ENCODE results near the gene AFG3L2. TPM values are rescaled to one million over a fixed set of nuclear protein-coding genes. Genes with fewer than 3 reads are reported as not detected.

AFG3L2 gene
- total and polyA plus RNA-seq, 10 of the 15 experiments (the other 5 are each of a cell fraction or from before 2014, with no cell fraction given) = 21.0 to 72.7 (median 57.7) TPM

- no peak for TF ChIP-seq ASH2L (IDR thresholded peaks at IDR 0.05; ENCODE audit: borderline replicate concordance, low read depth)
- TF ChIP-seq SREBF1 (IDR thresholded peaks at IDR 0.05; ENCODE audit: low read length) = no peak
- no peak for TF ChIP-seq CBX5 (IDR thresholded peaks at IDR 0.05; ENCODE audit: low read depth)
- no peak for TF ChIP-seq SMC3 (IDR thresholded peaks at IDR 0.05; ENCODE audit: borderline replicate concordance, low read length)
- TF ChIP-seq POLR2A (IDR thresholded peaks at IDR 0.05; ENCODE audit: low read depth, low read length) = no peak
- TF ChIP-seq MEF2A (IDR thresholded peaks at IDR 0.05; ENCODE audit: insufficient read depth, low read depth, low read length) = no peak
- no peak for TF ChIP-seq RCOR1 (conservative IDR thresholded peaks at IDR 0.05; ENCODE audit: low read depth, low read length)
- no peak for TF ChIP-seq MEF2B (IDR thresholded peaks at IDR 0.05; ENCODE audit: partially characterized antibody, poor library complexity, severe bottlenecking)
- TF ChIP-seq MYC (IDR thresholded peaks at IDR 0.05; ENCODE audit: insufficient read depth, insufficient read length, insufficient replicate concordance, low read length, severe bottlenecking) = no peak
- TF ChIP-seq EP300 (IDR thresholded peaks at IDR 0.05; ENCODE audit: borderline replicate concordance in 1 of 2, control insufficient read depth in 1 of 2, low read depth in 2 of 2, low read length in 2 of 2) = no peak
- no peak for TF ChIP-seq RELB (IDR thresholded peaks at IDR 0.05; ENCODE audit: low read depth)
- TF ChIP-seq MYB (IDR thresholded peaks at IDR 0.05; ENCODE audit: borderline replicate concordance, low read depth, low read length) = no peak
- no peak for TF ChIP-seq BHLHE40 (IDR thresholded peaks at IDR 0.05; ENCODE audit: borderline replicate concordance in 1 of 2, low read depth in 2 of 2, low read length in 1 of 2)
- no peak overlapping the region for H3K4me3 ChIP-seq
- intact Hi-C loops (cut with micrococcal nuclease; ENCODE audit: unreplicated experiment) (loop anchor here (10.0 kb wide), 1 partner anchor 136 kb away; no protein-coding TSS in a partner anchor), in situ Hi-C loops (cut with MboI) (no loop called here)
- H3K9ac ChIP-seq (ENCODE audit: control insufficient read depth, insufficient read depth, low read length) = no peak overlapping the region
- ChIA-PET SMC1A (ENCODE audit: uncharacterized antibody, unreplicated experiment) (interaction anchor here (1.0 kb wide), 1 partner anchor 14 kb away, joined by 4 read pairs; no protein-coding TSS in a partner anchor), RAD21 (ENCODE audit: unreplicated experiment) (no interaction called here), CTCF (no interaction called here), POLR2A (interaction anchor here (0.7 kb wide), 1 partner anchor 9 kb away, joined by 3 read pairs; the partner anchor contains the start of gene PRELID3A)
- WGBS (ENCODE audit: insufficient coverage, insufficient replicate concordance, low lambda C conversion rate, missing lambda C conversion rate) = 87% methylated on average over 5 of the region's 5 CpGs
- no peaks in the 10 kb centered on the region for H3K79me2 ChIP-seq (ENCODE audit: control insufficient read depth, insufficient read depth, low read length)
- H3K36me3 ChIP-seq (ENCODE audit: control insufficient read depth in 2 of 2, insufficient read depth in 2 of 2, low read length in 1 of 2) = no peaks in the 10 kb centered on the region
- no peak overlapping the region for H2AFZ ChIP-seq (ENCODE audit: control insufficient read depth, low read depth, low read length)
- no TSS peak for BruUV-seq (replicated peaks)
- no peaks in the 10 kb centered on the region for H3K9me3 ChIP-seq (replicated peaks; ENCODE audit: control insufficient read depth, insufficient read depth, low read length)
- peaks cover 0 to 3% of the 10 kb centered on the region in 2 experiments; a peak in 1 of 4 replicates for H3K27me3 ChIP-seq (replicated peaks in 1 of 2; ENCODE audit: control insufficient read depth in 2 of 2, insufficient read depth in 2 of 2, low read length in 1 of 2)
- no peak overlapping the region for H3K4me2 ChIP-seq (ENCODE audit: control insufficient read depth, insufficient read depth)
- ATAC-seq = no peak
- no peaks in the 10 kb centered on the region for H3K4me1 ChIP-seq (ENCODE audit: control insufficient read depth, insufficient read depth, low read length)
- no peak for DNase-seq (ENCODE audit: low read depth, low spot score)
- FAIRE-seq = no peak
- no peaks in the 10 kb centered on the region for H4K20me1 ChIP-seq (ENCODE audit: control insufficient read depth, insufficient read depth)
- no peak overlapping the region for H3K27ac ChIP-seq (ENCODE audit: control insufficient read depth, insufficient read depth)
Measured at GRCh38 chr18:12398625-12399024, 21.6 kb upstream of the AFG3L2 start.

Data from GM12878 (cell line).